HUES64 (cell line): Measurements from ENCODE around the gene BRSK1.

Source experiments
- H3K27ac ChIP-seq: 2 replicates; pipeline ENCODE4 v1.7.0; 2013; ENCODE audit warnings: low read depth, low read length, inconsistent platforms
- H3K27me3 ChIP-seq: 2 replicates; pipeline ENCODE4 v1.6.1; 2013; ENCODE audit warnings: mild to moderate bottlenecking, low read length; ENCODE audit not compliant: insufficient read depth
- H3K36me3 ChIP-seq: 2 replicates; pipeline ENCODE4 v1.6.1; 2013; ENCODE audit warnings: mild to moderate bottlenecking, low read length; ENCODE audit not compliant: insufficient read depth
- H3K4me1 ChIP-seq: 2 replicates; pipeline ENCODE4 v1.6.1; 2013; ENCODE audit warnings: mild to moderate bottlenecking, low read length, moderate library complexity; ENCODE audit not compliant: insufficient read depth
- H3K4me3 ChIP-seq: 2 replicates; pipeline ENCODE4 v1.5.1; 2013; ENCODE audit warnings: mild to moderate bottlenecking, low read length, moderate library complexity
- H3K9ac ChIP-seq: 2 replicates; pipeline ENCODE4 v1.6.1; 2013; ENCODE audit warnings: mild to moderate bottlenecking, low read depth, low read length
- H3K9me3 ChIP-seq: 2 replicates; pipeline ENCODE4 v1.6.1; 2013; ENCODE audit warnings: low read depth, low read length; ENCODE audit not compliant: insufficient read depth
- WGBS: fragments of 150-250, 120-280 bp; methylation state at CpG from one replicate; pipeline ENCODE4 v1.1.7; 2013; ENCODE audit warnings: missing lambda C conversion rate; 5-methylcytosine and 5-hydroxymethylcytosine counted together

Gene BRSK1

GRCh38 chr19:55255618-55256423 lies 28.0 kb upstream of the BRSK1 start:
- Histone ChIP-seq H3K27ac (no peak overlapping the region; the same call in 1 of the 2 replicates), H3K4me1 (peaks cover 22% of the 10 kb centered on the region), H3K27me3 (no peaks in the 10 kb centered on the region), H3K4me3 (peak overlapping the region; percentile 97), H3K9me3 (no peaks in the 10 kb centered on the region), H3K36me3 (no peaks in the 10 kb centered on the region), H3K9ac (no peak overlapping the region)
- 84% methylated on average over 17 of the region's 17 CpGs for WGBS

GRCh38 chr19:55256562-55257460 lies 27.0 kb upstream of the BRSK1 start:
- no peak overlapping the region for H3K27ac ChIP-seq
- no peak overlapping the region; the same call in 1 of the 2 replicates for H3K9ac ChIP-seq
- 87% methylated on average over 22 of the region's 22 CpGs for WGBS

DNA sequence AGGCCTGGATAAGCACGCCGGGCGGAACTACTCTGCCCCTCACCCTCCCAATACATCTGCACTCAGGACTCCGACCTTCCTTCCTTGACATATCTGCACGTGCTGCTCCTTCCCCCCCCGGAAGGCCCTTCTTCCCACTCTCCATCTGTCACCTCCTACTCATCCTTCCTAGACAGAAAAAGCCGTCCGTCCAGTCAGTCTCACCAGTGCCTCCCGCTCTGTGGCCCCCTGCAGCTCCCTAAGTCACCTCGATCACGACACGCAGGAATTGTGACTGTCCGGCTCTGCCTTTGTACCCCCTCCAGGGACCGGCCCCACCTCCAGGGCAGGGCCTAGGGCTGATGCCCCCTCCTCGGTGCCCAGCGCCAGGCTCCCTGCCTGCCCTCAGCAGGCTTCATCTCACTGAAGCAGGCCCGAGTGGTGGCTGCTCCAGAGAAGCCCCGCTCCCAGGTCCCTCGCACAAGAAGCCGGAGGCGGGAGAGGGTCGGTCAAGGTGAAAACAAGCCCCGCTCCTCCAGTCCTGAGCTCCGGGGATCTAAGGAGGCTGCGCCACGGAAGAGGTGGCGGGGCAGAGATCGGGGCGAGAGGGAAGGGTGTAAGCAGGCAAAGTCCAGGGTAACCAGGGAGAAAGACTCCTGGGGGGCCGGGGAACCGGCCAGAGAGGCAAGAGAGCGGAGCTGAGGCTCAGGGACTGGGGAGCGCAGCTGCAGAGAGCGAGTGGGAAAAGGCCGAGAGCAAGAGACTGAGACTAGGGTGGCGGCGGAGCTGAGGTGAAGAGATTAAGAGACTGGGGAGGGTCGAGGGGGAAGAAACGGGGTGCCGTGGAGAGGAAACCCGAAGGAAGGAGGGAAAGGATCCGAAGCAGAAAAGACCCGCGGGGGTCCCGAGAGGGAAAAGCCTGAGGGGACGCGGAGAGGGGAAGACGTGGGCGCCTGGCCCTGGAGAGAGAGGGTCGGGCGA lies 26.1 kb upstream of the BRSK1 start:
- H3K9ac ChIP-seq, result peak overlapping the region; percentile 91
- H3K9me3 ChIP-seq, result no peaks in the 10 kb centered on the region
- 12% methylated on average over 51 of the region's 51 CpGs for WGBS
- no peak overlapping the region for H3K27ac ChIP-seq
- H3K36me3 ChIP-seq, result no peaks in the 10 kb centered on the region
- no peaks in the 10 kb centered on the region for H3K27me3 ChIP-seq
- H3K4me3 ChIP-seq, result peak overlapping the region; percentile 97
- peaks cover 22% of the 10 kb centered on the region for H3K4me1 ChIP-seq

More at GRCh38 chr19:55256562-55257460, 27.0 kb upstream of the BRSK1 start:
- Histone ChIP-seq H3K4me1 (peaks cover 22% of the 10 kb centered on the region), H3K36me3 (no peaks in the 10 kb centered on the region), H3K9me3 (no peaks in the 10 kb centered on the region), H3K4me3 (peak overlapping the region; percentile 97), H3K27me3 (no peaks in the 10 kb centered on the region)

- no peaks in the 10 kb centered on the region for H3K9me3 ChIP-seq
- peak overlapping the region; percentile 87 for H3K27ac ChIP-seq
- H3K4me3 ChIP-seq, result peak overlapping the region; percentile 97
- H3K36me3 ChIP-seq, result no peaks in the 10 kb centered on the region
- H3K4me1 ChIP-seq, result peaks cover 22% of the 10 kb centered on the region
- WGBS, result under 1% methylated on average over 53 of the region's 53 CpGs
- peak overlapping the region; percentile 91 for H3K9ac ChIP-seq
- H3K27me3 ChIP-seq, result no peaks in the 10 kb centered on the region
Measured at GRCh38 chr19:55258476-55258827, 25.3 kb upstream of the BRSK1 start.

GRCh38 chr19:55258828-55259539 lies 24.8 kb upstream of the BRSK1 start, which contains the start of gene PPP6R1:
TSS of gene PPP6R1 (minus strand) at chr19:55259017. CDS start at chr19:55247103, 11,914 bp downstream.
- no peaks in the 10 kb centered on the region for H3K27me3 ChIP-seq
- peak within 1 kb of the TSS; percentile 89 for H3K27ac ChIP-seq
- H3K4me3 ChIP-seq, result peak within 1 kb of the TSS; percentile 97
- no peaks in the 10 kb centered on the region for H3K36me3 ChIP-seq
- WGBS, result under 1% methylated on average over 76 of the region's 76 CpGs
- H3K4me1 ChIP-seq, result peaks cover 17% of the 10 kb centered on the region
- peak within 1 kb of the TSS; percentile 91 for H3K9ac ChIP-seq
- H3K9me3 ChIP-seq, result no peaks in the 10 kb centered on the region

DNA sequence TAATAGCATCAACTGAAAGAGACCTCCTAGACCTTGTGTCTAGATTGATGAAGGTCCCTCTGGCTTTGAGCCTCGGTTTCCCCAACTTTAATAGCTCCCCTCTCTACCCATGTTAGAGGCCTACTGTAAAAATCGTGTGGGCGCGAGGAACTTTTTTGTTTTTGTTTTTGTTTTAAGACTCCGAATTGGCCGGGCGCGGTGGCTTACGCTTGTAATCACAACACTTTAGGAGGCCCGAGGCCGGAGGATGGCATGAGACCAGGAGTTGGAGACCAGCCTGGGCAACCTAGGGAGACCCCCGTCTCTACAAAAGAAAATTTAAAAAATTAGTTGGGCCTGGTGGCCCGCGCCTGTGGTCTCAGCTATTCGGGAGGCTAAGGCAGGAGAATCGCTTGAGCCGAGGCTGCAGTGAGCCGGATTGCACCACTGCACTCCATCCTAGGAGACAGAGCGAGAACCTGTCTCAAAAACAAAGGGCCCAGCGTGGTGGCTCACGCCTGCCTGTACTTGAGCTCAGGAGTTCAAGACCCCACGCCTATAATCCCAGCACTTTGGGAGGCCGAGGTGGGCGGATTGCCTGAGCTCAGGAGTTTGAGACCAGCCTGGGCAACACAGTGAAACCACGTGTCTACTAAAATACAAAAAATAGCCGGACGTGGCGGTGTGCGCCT lies 24.1 kb upstream of the BRSK1 start:
- 44% methylated on average over 29 of the region's 29 CpGs for WGBS
- Histone ChIP-seq H3K4me3 (peak overlapping the region; percentile 97), H3K36me3 (no peaks in the 10 kb centered on the region), H3K27me3 (no peaks in the 10 kb centered on the region), H3K27ac (peak overlapping the region; percentile 89), H3K9ac (peak overlapping the region; percentile 75), H3K9me3 (no peaks in the 10 kb centered on the region), H3K4me1 (peaks cover 16% of the 10 kb centered on the region)

- 91% methylated on average over 13 of the region's 13 CpGs for WGBS
- no peak overlapping the region for H3K4me3 ChIP-seq
- no peaks in the 10 kb centered on the region for H3K27me3 ChIP-seq
- H3K9me3 ChIP-seq, result peaks cover 2% of the 10 kb centered on the region; the same call in 1 of the 2 replicates
- no peak overlapping the region for H3K27ac ChIP-seq
- H3K4me1 ChIP-seq, result peaks cover 10% of the 10 kb centered on the region
- no peak overlapping the region for H3K9ac ChIP-seq
- H3K36me3 ChIP-seq, result no peaks in the 10 kb centered on the region
Measured at GRCh38 chr19:55261671-55262126, 22.1 kb upstream of the BRSK1 start.

- no peak overlapping the region for H3K27ac ChIP-seq
- 96% methylated on average over 9 of the region's 9 CpGs for WGBS
- peaks cover 5% of the 10 kb centered on the region; the same call in 1 of the 2 replicates for H3K9me3 ChIP-seq
- H3K27me3 ChIP-seq, result no peaks in the 10 kb centered on the region
- peaks cover 3% of the 10 kb centered on the region for H3K4me1 ChIP-seq
- no peaks in the 10 kb centered on the region for H3K36me3 ChIP-seq
- H3K4me3 ChIP-seq, result no peak overlapping the region
- H3K9ac ChIP-seq, result no peak overlapping the region
Measured at GRCh38 chr19:55262359-55262758, 21.4 kb upstream of the BRSK1 start.

DNA sequence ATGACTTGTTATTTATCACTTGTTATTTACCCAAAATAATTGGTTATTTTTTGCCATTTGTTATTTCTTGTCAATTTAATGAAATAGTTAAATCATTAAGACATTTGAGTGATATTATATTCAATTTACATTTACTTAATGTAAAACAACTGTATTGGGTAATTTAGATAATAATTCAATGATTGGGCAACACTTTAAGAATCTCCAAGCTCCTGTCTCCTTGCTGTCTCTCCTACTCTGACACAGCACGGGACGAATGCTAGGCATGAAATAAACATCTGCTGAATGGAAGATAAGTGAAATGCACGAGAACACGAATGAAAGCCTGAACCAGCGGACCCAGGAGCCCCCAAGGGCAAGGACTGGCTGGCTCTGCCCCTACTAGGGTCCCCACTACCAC lies 19.3 kb upstream of the BRSK1 start:
- H3K27me3 ChIP-seq, result no peaks in the 10 kb centered on the region
- H3K4me3 ChIP-seq, result no peak overlapping the region
- H3K9ac ChIP-seq, result no peak overlapping the region
- peaks cover 5% of the 10 kb centered on the region; the same call in 1 of the 2 replicates for H3K9me3 ChIP-seq
- H3K36me3 ChIP-seq, result no peaks in the 10 kb centered on the region
- no peak overlapping the region for H3K27ac ChIP-seq
- 95% methylated on average over 5 of the region's 5 CpGs for WGBS
- no peaks in the 10 kb centered on the region for H3K4me1 ChIP-seq
